Sigmoid colon (tissue), 7 donors: Measurements from ENCODE around the gene RBM19. TPM values are rescaled to one million over a fixed set of nuclear protein-coding genes. Genes with fewer than 3 reads are reported as not detected.

Experiments used
- DNase-seq: peaks from one replicate; pipeline ENCODE4 v3.0.0-alpha.2; 2019
- H3K27ac ChIP-seq, 4 donors: fragments of 200-600 bp; sonication (generic); one replicate each; pipeline ENCODE4 v1.5.1; 2016 to 2019; ENCODE audit warnings: mild to moderate bottlenecking in 1 of 4
- H3K27me3 ChIP-seq, 3 donors: fragments of 200-600 bp; sonication (generic); one replicate each; pipeline ENCODE4 v1.5.1; 2019; ENCODE audit warnings: mild to moderate bottlenecking in 1 of 3
- H3K36me3 ChIP-seq, 4 donors: fragments of 200-600 bp; sonication (generic); one replicate each; pipeline ENCODE4 v1.5.1; 2016 to 2019
- H3K4me1 ChIP-seq, 4 donors: fragments of 200-600 bp; sonication (generic); one replicate each; pipeline ENCODE4 v1.5.1; 2017 to 2019
- H3K4me3 ChIP-seq, 4 donors: fragments of 200-600 bp; sonication (generic); one replicate each; pipeline ENCODE4 v1.5.1; 2017 to 2019; ENCODE audit warnings: mild to moderate bottlenecking in 2 of 4, moderate library complexity in 1 of 4
- H3K9me3 ChIP-seq, 4 donors: fragments of 200-600 bp in 3 of 4; sonication (generic) in 3 of 4; one replicate each; pipeline versions ENCODE4 v1.5.1 to v1.6.1; 2013 to 2019
- EP300 ChIP-seq, 4 donors: sonication (generic); formaldehyde crosslinking; IDR thresholded peaks; one replicate each; pipeline ENCODE4 v1.6.1; 2017; ENCODE audit warnings: antibody characterized with exemption in 4 of 4
- POLR2A ChIP-seq, 2 donors: fragments of 450-650 bp; IDR thresholded peaks; one replicate each; pipeline ENCODE4 v1.6.1; 2016; ENCODE audit warnings: antibody characterized with exemption in 2 of 2, mild to moderate bottlenecking in 2 of 2, moderate library complexity in 2 of 2
- POLR2AphosphoS5 ChIP-seq, 4 donors: sonication (generic); formaldehyde crosslinking; IDR thresholded peaks; one replicate each; pipeline ENCODE4 v1.6.1; 2017; ENCODE audit warnings: antibody characterized with exemption in 4 of 4
- WGBS, 2 donors: extraction: QIAGEN DNeasy Blood & Tissue Kit; methylation state at CpG; one replicate each; pipeline ENCODE4 v1.1.7; 2013; 5-methylcytosine and 5-hydroxymethylcytosine counted together
- intact Hi-C: fragments of 100-400 bp; cut with DNase I; formaldehyde crosslinking; loops from one replicate; pipeline ENCODE4 v1.15.1; 2023
- polyA plus RNA-seq, 3 donors: library from polyadenylated mRNA; stranded (reverse); fragments of 200-250 nt; gene quantifications; one replicate each; pipeline ENCODE4 v1.2.3, GENCODE V29; 2013
- total RNA-seq, 4 donors: library from RNA; depleted of rRNA; stranded (reverse); fragments of >200 nt; gene quantifications; one replicate each; pipeline ENCODE4 v1.1.0, GENCODE V29; 2016
- TF ChIP-seq, protein P1 (sequence below), 4 experiments: fragments of 450-650 bp in 3 of 4; fragments of 200-600 bp in 1 of 4; IDR thresholded peaks; one replicate each; pipeline ENCODE4 v1.5.1; 2016 to 2019; ENCODE audit warnings: antibody characterized with exemption in 4 of 4, mild to moderate bottlenecking in 3 of 4, moderate library complexity in 2 of 4
- donor health status: healthy with polysubstance abuse.
- donor health status: Bipolar disorder and iron deficiency.
- donor health status: healthy.

RBM19 gene
- total and polyA plus RNA-seq, 7 donors = 5.3 to 42.7 (median 23.6) TPM

- H3K9me3 ChIP-seq = no peaks in the 10 kb centered on the region
- no peaks in the 10 kb centered on the region for H3K27me3 ChIP-seq
- intact Hi-C loops = no loop called here
- H3K27ac ChIP-seq = no peak overlapping the region
- DNase-seq = no peak
- no peaks in the 10 kb centered on the region for H3K4me1 ChIP-seq
- WGBS, 2 donors = 95 to 97% methylated on average over 10 of the region's 10 CpGs
- no peak overlapping the region for H3K4me3 ChIP-seq
- H3K36me3 ChIP-seq = peaks cover 5 to 100% (median 67%) of the 10 kb centered on the region in 4 donors
- TF ChIP-seq EP300 (IDR thresholded peaks at IDR 0.05) (no peak), POLR2A (IDR thresholded peaks at IDR 0.05) (no peak)
These were observed 26.3 kb downstream of the RBM19 start for GRCh38 chr12:113939867-113940266.

DNA sequence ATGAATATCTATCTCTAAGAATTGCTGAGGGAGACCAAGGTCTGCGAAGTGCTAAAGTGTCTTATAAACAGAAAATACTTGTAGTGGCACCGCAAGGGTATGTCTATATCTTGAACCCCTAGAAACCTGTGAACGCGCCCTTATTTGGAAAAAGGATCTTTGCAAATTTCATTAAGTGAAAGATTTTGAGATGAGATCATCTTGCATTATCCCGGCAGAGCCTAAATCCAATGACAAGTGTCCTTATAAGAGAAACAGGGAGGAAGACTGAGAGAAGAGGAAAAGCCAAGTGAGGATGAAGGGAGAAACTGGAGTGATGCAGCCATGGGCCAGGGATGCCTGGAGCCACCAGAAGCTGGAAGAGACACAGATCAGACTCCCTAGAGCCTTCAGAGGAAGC, 27.7 kb downstream of the RBM19 start:
- Histone ChIP-seq H3K4me1 (no peaks in the 10 kb centered on the region), H3K27ac (no peak overlapping the region), H3K36me3 (peaks cover 5 to 100% (median 58%) of the 10 kb centered on the region in 4 donors), H3K4me3 (no peak overlapping the region), H3K27me3 (no peaks in the 10 kb centered on the region), H3K9me3 (no peaks in the 10 kb centered on the region)
- no peak for DNase-seq
- no peak for TF ChIP-seq POLR2A (IDR thresholded peaks at IDR 0.05)
- no peak for TF ChIP-seq EP300 (IDR thresholded peaks at IDR 0.05)
- TF ChIP-seq, protein P1, sequence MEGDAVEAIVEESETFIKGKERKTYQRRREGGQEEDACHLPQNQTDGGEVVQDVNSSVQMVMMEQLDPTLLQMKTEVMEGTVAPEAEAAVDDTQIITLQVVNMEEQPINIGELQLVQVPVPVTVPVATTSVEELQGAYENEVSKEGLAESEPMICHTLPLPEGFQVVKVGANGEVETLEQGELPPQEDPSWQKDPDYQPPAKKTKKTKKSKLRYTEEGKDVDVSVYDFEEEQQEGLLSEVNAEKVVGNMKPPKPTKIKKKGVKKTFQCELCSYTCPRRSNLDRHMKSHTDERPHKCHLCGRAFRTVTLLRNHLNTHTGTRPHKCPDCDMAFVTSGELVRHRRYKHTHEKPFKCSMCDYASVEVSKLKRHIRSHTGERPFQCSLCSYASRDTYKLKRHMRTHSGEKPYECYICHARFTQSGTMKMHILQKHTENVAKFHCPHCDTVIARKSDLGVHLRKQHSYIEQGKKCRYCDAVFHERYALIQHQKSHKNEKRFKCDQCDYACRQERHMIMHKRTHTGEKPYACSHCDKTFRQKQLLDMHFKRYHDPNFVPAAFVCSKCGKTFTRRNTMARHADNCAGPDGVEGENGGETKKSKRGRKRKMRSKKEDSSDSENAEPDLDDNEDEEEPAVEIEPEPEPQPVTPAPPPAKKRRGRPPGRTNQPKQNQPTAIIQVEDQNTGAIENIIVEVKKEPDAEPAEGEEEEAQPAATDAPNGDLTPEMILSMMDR (IDR thresholded peaks at IDR 0.05) = no peak
- no peak for TF ChIP-seq POLR2AphosphoS5 (IDR thresholded peaks at IDR 0.05)
- intact Hi-C loops = no loop called here
- WGBS, 2 donors = 85 to 98% methylated on average over 5 of the region's 5 CpGs

GRCh38 chr12:113936460-113936859, 29.7 kb downstream of the RBM19 start:
- H3K27me3 ChIP-seq = no peaks in the 10 kb centered on the region
- H3K4me3 ChIP-seq = no peak overlapping the region
- TF ChIP-seq, protein P1 (IDR thresholded peaks at IDR 0.05) = no peak
- TF ChIP-seq EP300 (IDR thresholded peaks at IDR 0.05) (no peak), POLR2AphosphoS5 (IDR thresholded peaks at IDR 0.05) (no peak)
- WGBS, 2 donors = 85% methylated on average over 1 of the region's 1 CpG
- no peaks in the 10 kb centered on the region for H3K4me1 ChIP-seq
- H3K9me3 ChIP-seq = no peaks in the 10 kb centered on the region
- H3K27ac ChIP-seq = no peak overlapping the region
- intact Hi-C loops = no loop called here
- no peak for DNase-seq
- peaks cover under 1 to 98% (median 41%) of the 10 kb centered on the region in 4 donors for H3K36me3 ChIP-seq

GRCh38 chr12:113935459-113935858, 30.7 kb downstream of the RBM19 start:
- no peak for DNase-seq
- Histone ChIP-seq H3K27ac (no peak overlapping the region), H3K9me3 (no peaks in the 10 kb centered on the region), H3K4me3 (no peak overlapping the region), H3K36me3 (peaks cover 0 to 96% (median 33%) of the 10 kb centered on the region in 4 donors), H3K27me3 (no peaks in the 10 kb centered on the region), H3K4me1 (no peaks in the 10 kb centered on the region)
- 53 to 71% methylated on average over 6 of the region's 6 CpGs for WGBS, 2 donors
- intact Hi-C loops = no loop called here
- no peak for TF ChIP-seq EP300 (IDR thresholded peaks at IDR 0.05)
- no peak for TF ChIP-seq POLR2A (IDR thresholded peaks at IDR 0.05)
- TF ChIP-seq, protein P1 (IDR thresholded peaks at IDR 0.05) = no peak
- no peak for TF ChIP-seq POLR2AphosphoS5 (IDR thresholded peaks at IDR 0.05)

DNA sequence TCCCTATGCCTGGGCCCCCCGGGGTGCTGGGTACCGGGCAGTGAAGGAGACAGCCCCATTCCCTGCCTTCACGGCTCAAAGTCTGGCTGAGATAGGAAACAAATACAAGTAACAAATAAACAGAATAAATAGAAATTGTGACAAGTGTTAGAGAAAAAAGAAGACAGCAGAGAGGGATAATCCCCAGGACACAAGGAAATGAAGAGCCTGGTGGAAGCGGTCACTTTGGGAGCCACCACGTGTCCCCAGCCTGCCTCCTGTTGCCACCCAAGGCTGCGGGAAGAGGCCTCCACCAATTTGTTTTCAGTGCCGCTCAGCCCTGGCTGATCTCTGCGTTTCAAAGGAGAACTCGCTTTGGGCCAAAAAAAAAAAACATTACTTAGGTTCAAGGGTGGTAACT, 31.2 kb downstream of the RBM19 start:
- TF ChIP-seq EP300 (IDR thresholded peaks at IDR 0.05) = no peak
- TF ChIP-seq POLR2A (IDR thresholded peaks at IDR 0.05) = no peak
- no peak for TF ChIP-seq POLR2AphosphoS5 (IDR thresholded peaks at IDR 0.05)
- TF ChIP-seq, protein P1 (IDR thresholded peaks at IDR 0.05) = no peak
- Histone ChIP-seq H3K27me3 (no peaks in the 10 kb centered on the region), H3K9me3 (no peaks in the 10 kb centered on the region), H3K4me1 (no peaks in the 10 kb centered on the region), H3K4me3 (no peak overlapping the region), H3K36me3 (peaks cover 0 to 94% (median 28%) of the 10 kb centered on the region in 4 donors), H3K27ac (no peak overlapping the region)
- 94 to 95% methylated on average over 9 of the region's 9 CpGs for WGBS, 2 donors
- DNase-seq = no peak
- intact Hi-C loops = no loop called here
